PFSK-1 (cell line): Measurements from ENCODE around the gene ANKH.

ENCODE experiments used
- FOXP2 ChIP-seq: optimal IDR thresholded peaks from 2 replicates; pipeline ENCODE3; 2011; ENCODE audit warnings: borderline replicate concordance, control low read depth, inconsistent platforms; ENCODE audit not compliant: insufficient read depth; ENCODE audit errors: extremely low read length, extremely low read depth
- POLR2AphosphoS5 ChIP-seq: IDR thresholded peaks from 2 replicates; pipeline ENCODE4 v1.6.1; 2012; ENCODE audit warnings: low read depth, mild to moderate bottlenecking, control low read depth, low read length, moderate library complexity
- SIN3A ChIP-seq: IDR thresholded peaks from 2 replicates; pipeline ENCODE4 v1.6.1; 2012; ENCODE audit warnings: mild to moderate bottlenecking, low read length, moderate library complexity, borderline replicate concordance; ENCODE audit not compliant: insufficient read depth
- TAF1 ChIP-seq: IDR thresholded peaks from 2 replicates; pipeline ENCODE4 v1.6.1; 2012; ENCODE audit warnings: low read length, control low read depth, borderline replicate concordance; ENCODE audit not compliant: insufficient read depth
- TF ChIP-seq, protein P1 (sequence below), 2 experiments: IDR thresholded peaks; 2 replicates each; pipeline versions ENCODE4 v1.6.1 to v1.8.0; 2011 to 2012; ENCODE audit warnings: low read depth in 2 of 2, low read length in 2 of 2, control low read depth in 1 of 2, inconsistent platforms in 1 of 2, mild to moderate bottlenecking in 1 of 2, moderate library complexity in 1 of 2; ENCODE audit not compliant: insufficient read depth in 1 of 2

ANKH gene

GRCh38 chr5:14738050-14738449, 133.5 kb downstream of the ANKH start:
- TF ChIP-seq TAF1 (no peak), SIN3A (no peak), FOXP2 (no peak), POLR2AphosphoS5 (no peak)
- TF ChIP-seq, protein P1, sequence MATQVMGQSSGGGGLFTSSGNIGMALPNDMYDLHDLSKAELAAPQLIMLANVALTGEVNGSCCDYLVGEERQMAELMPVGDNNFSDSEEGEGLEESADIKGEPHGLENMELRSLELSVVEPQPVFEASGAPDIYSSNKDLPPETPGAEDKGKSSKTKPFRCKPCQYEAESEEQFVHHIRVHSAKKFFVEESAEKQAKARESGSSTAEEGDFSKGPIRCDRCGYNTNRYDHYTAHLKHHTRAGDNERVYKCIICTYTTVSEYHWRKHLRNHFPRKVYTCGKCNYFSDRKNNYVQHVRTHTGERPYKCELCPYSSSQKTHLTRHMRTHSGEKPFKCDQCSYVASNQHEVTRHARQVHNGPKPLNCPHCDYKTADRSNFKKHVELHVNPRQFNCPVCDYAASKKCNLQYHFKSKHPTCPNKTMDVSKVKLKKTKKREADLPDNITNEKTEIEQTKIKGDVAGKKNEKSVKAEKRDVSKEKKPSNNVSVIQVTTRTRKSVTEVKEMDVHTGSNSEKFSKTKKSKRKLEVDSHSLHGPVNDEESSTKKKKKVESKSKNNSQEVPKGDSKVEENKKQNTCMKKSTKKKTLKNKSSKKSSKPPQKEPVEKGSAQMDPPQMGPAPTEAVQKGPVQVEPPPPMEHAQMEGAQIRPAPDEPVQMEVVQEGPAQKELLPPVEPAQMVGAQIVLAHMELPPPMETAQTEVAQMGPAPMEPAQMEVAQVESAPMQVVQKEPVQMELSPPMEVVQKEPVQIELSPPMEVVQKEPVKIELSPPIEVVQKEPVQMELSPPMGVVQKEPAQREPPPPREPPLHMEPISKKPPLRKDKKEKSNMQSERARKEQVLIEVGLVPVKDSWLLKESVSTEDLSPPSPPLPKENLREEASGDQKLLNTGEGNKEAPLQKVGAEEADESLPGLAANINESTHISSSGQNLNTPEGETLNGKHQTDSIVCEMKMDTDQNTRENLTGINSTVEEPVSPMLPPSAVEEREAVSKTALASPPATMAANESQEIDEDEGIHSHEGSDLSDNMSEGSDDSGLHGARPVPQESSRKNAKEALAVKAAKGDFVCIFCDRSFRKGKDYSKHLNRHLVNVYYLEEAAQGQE (IDR thresholded peaks at IDR 0.05; ENCODE audit: insufficient read depth in 1 of 2, low read depth in 2 of 2, low read length in 2 of 2) = no peak

DNA sequence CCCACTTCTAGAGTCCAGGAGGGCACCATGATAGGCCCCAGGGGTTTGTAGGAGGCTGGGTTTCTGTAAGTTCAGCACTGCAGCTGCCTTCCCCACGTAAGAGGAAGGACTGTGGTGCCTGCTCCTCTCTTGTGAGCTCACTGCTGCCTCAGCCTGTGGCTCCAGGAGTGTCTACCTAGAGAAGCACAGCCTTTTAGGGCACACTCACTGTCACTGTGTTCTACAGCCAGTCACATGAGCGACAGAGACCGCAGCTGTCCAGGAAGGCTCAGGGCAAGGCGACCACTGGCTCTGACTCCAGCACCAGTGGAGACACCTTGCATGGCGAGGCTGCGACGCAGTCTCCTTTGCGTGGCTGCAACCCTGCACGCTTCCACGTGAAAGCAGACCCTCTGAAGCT, 134.3 kb downstream of the ANKH start:
- no peak for TF ChIP-seq TAF1
- TF ChIP-seq FOXP2 = no peak
- no peak for TF ChIP-seq POLR2AphosphoS5
- no peak for TF ChIP-seq SIN3A
- TF ChIP-seq, protein P1 (IDR thresholded peaks at IDR 0.05; ENCODE audit: insufficient read depth in 1 of 2, low read depth in 2 of 2, low read length in 2 of 2) = no peak

DNA sequence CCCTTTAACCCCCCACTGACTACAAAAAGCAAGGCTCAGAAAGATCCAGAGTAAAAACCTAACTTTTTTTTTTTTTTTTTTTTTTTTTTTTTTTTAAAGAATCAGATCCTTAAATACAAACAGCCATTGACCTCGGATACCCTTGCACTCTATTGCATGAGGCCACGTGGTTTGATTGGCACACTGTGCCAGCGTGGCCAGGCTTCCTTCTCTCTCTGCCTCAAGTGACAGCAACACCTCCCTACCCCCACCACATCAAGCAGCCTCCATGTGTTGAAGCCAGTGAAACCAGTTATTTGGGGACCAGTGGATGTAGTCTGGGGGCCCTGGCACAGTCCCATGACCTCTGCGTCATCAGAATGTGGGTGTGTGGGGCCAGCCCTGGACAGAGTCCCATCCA, 135.6 kb downstream of the ANKH start:
- TF ChIP-seq, protein P1 (IDR thresholded peaks at IDR 0.05; ENCODE audit: insufficient read depth in 1 of 2, low read depth in 2 of 2, low read length in 2 of 2) = no peak
- TF ChIP-seq POLR2AphosphoS5 (no peak), FOXP2 (no peak), SIN3A (no peak), TAF1 (no peak)

DNA sequence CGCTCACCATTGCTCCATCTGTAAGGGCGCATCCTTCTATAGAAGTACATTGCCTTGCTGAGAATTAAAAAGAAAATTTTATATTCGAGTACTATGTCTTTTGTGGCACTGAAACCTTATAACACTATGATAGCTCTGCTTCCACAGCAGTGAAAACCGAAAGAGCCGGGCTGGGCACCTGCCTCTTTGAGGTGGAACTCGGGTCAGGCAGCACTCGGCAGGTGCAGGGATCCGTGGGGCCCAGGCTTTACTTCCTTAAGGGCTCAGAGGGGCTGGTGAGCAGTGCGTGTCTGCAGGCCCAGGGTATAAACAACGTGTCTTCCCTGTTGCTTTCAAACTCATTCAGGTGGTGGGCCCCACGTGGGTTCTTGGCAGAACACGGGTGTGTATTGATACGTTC, 137.2 kb downstream of the ANKH start:
- TF ChIP-seq, protein P1 (IDR thresholded peaks at IDR 0.05; ENCODE audit: insufficient read depth in 1 of 2, low read depth in 2 of 2, low read length in 2 of 2) = no peak
- TF ChIP-seq TAF1 (no peak), SIN3A (no peak), FOXP2 (no peak), POLR2AphosphoS5 (no peak)

DNA sequence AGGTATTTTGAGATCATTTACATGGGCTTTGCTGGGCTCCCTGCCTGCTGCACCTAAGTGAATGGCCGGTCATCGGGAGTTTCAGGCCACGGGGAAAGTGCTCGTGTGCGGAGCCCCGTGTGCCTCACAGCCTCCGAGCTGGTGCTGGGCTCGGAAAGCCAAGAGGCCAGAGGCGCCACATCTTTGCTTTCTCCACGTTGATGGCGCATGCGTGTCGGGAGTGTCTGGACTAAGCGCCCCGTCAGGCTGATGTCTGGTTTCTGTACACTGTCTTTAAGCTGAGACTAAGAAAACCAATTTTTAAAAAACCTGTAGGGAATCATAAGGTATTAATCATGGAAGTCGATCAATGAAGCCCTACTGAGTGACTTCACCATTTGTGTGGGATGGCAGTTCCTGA, 137.9 kb downstream of the ANKH start:
- TF ChIP-seq TAF1 = no peak
